ENCODE data around the gene KRTAP2-3. TPM values are rescaled to one million over a fixed set of nuclear protein-coding genes. Genes with fewer than 3 reads are reported as not detected.

Gene KRTAP2-3
- total RNA-seq, 3 donors from 2014 or later (not counting 1 experiment from before 2014, with no cell fraction given): not detected

DNA sequence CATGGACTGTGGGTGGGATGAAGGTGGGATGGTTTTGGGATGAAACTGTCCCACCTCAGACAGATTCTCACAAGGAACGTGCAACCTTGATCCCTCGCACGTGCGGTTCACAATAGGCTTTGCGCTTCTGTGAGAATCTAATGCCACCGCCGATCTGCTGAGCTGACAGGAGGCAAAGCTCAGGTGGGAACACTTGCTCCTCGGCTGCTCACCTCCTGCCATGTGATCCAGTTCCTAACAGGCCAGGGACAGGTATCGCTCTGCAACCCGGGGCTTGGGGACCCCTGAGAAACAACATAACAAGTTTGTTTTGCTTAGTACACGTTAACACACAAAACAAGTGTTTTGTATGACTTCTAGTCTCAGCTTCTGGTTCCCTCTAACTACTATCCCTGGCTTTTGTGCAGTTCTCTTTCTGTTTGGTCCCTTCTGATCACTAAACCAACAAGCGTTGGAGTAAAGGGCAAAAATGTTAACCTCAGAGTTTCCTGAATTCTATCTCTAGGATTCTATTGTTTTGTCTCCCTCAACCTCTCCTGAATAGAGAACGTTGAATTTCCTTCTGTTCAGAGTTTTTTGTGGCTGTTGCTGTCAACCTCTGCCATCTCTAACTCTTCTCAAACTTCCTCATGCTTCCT lies 43.2 kb downstream of the KRTAP2-3 start:
- intact Hi-C loops (cut with micrococcal nuclease): no loop called here
- H3K4me3 ChIP-seq (ENCODE audit: low read length): no peak overlapping the region
- no peaks in the 10 kb centered on the region for H3K9me3 ChIP-seq (ENCODE audit: control insufficient read depth, insufficient read depth, low read length)
- no peaks in the 10 kb centered on the region for H3K27me3 ChIP-seq (ENCODE audit: control insufficient read depth, insufficient read depth, low read length)
- Mint-ChIP-seq H3K36me3 (no peaks in the 10 kb centered on the region), H3K27me3 (ENCODE audit: low read depth in 2 of 2) (peaks cover 13 to 17% of the 10 kb centered on the region in 2 donors), H3K9me3 (no peaks in the 10 kb centered on the region), H3K4me3 (no peak overlapping the region), H3K4me1 (no peaks in the 10 kb centered on the region), H3K27ac (no peak overlapping the region)
- H3K36me3 ChIP-seq (ENCODE audit: control insufficient read depth, insufficient read depth, low read length): no peaks in the 10 kb centered on the region
- H3K27ac ChIP-seq (ENCODE audit: low read length): no peak overlapping the region
- H3K4me1 ChIP-seq (ENCODE audit: control insufficient read depth, insufficient read depth, low read length): no peaks in the 10 kb centered on the region
- WGBS (ENCODE audit: insufficient coverage): 83% methylated on average over 13 of the region's 13 CpGs
- DNase-seq: no peak
- TF ChIP-seq CTCF (IDR thresholded peaks at IDR 0.05): no peak
- ATAC-seq: no peak

DNA sequence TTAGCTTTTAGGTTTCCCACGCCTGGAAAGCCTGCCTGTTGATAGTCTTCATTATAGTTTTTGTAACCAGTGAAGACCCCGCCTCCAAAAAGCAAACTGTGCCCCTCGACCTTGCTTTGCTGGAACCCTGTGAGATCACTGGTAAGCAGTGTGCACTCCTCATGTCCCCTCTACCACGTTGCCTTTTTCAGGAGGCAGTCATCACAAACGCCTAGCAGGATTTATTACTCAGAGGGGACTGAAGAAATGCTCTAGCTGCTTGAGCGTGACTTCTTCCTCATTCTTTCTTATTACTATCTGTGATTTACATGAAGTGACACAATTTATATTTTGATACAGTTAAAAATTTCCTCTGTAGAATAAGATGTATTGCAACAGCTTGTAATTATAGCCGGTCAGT lies 44.5 kb downstream of the KRTAP2-3 start:
- ATAC-seq (no peak), DNase-seq (no peak)
- H3K36me3 Mint-ChIP-seq: no peaks in the 10 kb centered on the region
- no peak overlapping the region for H3K4me3 ChIP-seq (ENCODE audit: low read length)
- no peak overlapping the region for H3K27ac Mint-ChIP-seq
- intact Hi-C loops (cut with micrococcal nuclease): no loop called here
- no peaks in the 10 kb centered on the region for H3K27me3 ChIP-seq (ENCODE audit: control insufficient read depth, insufficient read depth, low read length)
- WGBS (ENCODE audit: insufficient coverage): 71% methylated on average over 6 of the region's 7 CpGs
- H3K27me3 Mint-ChIP-seq (ENCODE audit: low read depth in 2 of 2): peaks cover 19 to 24% of the 10 kb centered on the region in 2 donors
- H3K9me3 ChIP-seq (ENCODE audit: control insufficient read depth, insufficient read depth, low read length): no peaks in the 10 kb centered on the region
- H3K4me1 Mint-ChIP-seq: no peaks in the 10 kb centered on the region
- no peaks in the 10 kb centered on the region for H3K9me3 Mint-ChIP-seq
- no peak for TF ChIP-seq CTCF (IDR thresholded peaks at IDR 0.05)
- no peak overlapping the region for H3K27ac ChIP-seq (ENCODE audit: low read length)
- no peaks in the 10 kb centered on the region for H3K4me1 ChIP-seq (ENCODE audit: control insufficient read depth, insufficient read depth, low read length)
- H3K4me3 Mint-ChIP-seq: no peak overlapping the region
- H3K36me3 ChIP-seq (ENCODE audit: control insufficient read depth, insufficient read depth, low read length): no peaks in the 10 kb centered on the region

GRCh38 chr17:41013606-41014005 lies 46.3 kb downstream of the KRTAP2-3 start:
- H3K27me3 ChIP-seq (ENCODE audit: control insufficient read depth, insufficient read depth, low read length): no peaks in the 10 kb centered on the region
- 76% methylated on average over 1 of the region's 1 CpG for WGBS (ENCODE audit: insufficient coverage)
- no peaks in the 10 kb centered on the region for H3K4me1 ChIP-seq (ENCODE audit: control insufficient read depth, insufficient read depth, low read length)
- H3K9me3 ChIP-seq (ENCODE audit: control insufficient read depth, insufficient read depth, low read length): no peaks in the 10 kb centered on the region
- no peak overlapping the region for H3K27ac ChIP-seq (ENCODE audit: low read length)
- Mint-ChIP-seq H3K4me3 (no peak overlapping the region), H3K27ac (no peak overlapping the region), H3K9me3 (no peaks in the 10 kb centered on the region), H3K36me3 (no peaks in the 10 kb centered on the region), H3K27me3 (ENCODE audit: low read depth in 2 of 2) (peaks cover 22 to 24% of the 10 kb centered on the region in 2 donors), H3K4me1 (no peaks in the 10 kb centered on the region)
- no peak for TF ChIP-seq CTCF (IDR thresholded peaks at IDR 0.05)
- no peak overlapping the region for H3K4me3 ChIP-seq (ENCODE audit: low read length)
- ATAC-seq (no peak), DNase-seq (no peak)
- no peaks in the 10 kb centered on the region for H3K36me3 ChIP-seq (ENCODE audit: control insufficient read depth, insufficient read depth, low read length)
- intact Hi-C loops (cut with micrococcal nuclease): no loop called here

GRCh38 chr17:41013181-41013580 lies 46.7 kb downstream of the KRTAP2-3 start:
- 96% methylated on average over 3 of the region's 3 CpGs for WGBS (ENCODE audit: insufficient coverage)

More at GRCh38 chr17:41013181-41013580, 46.7 kb downstream of the KRTAP2-3 start:
- Histone ChIP-seq H3K4me3 (ENCODE audit: low read length) (no peak overlapping the region), H3K36me3 (ENCODE audit: control insufficient read depth, insufficient read depth, low read length) (no peaks in the 10 kb centered on the region), H3K4me1 (ENCODE audit: control insufficient read depth, insufficient read depth, low read length) (no peaks in the 10 kb centered on the region), H3K27ac (ENCODE audit: low read length) (no peak overlapping the region), H3K9me3 (ENCODE audit: control insufficient read depth, insufficient read depth, low read length) (no peaks in the 10 kb centered on the region), H3K27me3 (ENCODE audit: control insufficient read depth, insufficient read depth, low read length) (no peaks in the 10 kb centered on the region)
- Mint-ChIP-seq H3K9me3 (no peaks in the 10 kb centered on the region), H3K4me3 (no peak overlapping the region), H3K36me3 (no peaks in the 10 kb centered on the region), H3K4me1 (no peaks in the 10 kb centered on the region), H3K27me3 (ENCODE audit: low read depth in 2 of 2) (peaks cover 19 to 24% of the 10 kb centered on the region in 2 donors), H3K27ac (no peak overlapping the region)
- no peak for TF ChIP-seq CTCF (IDR thresholded peaks at IDR 0.05)
- intact Hi-C loops (cut with micrococcal nuclease): no loop called here
- ATAC-seq (no peak), DNase-seq (no peak)

Measured in natural killer cell (primary cell).